ENCODE measurements around the gene FRMD1. TPM values are rescaled to one million over a fixed set of nuclear protein-coding genes. Genes with fewer than 3 reads are reported as not detected.

The FRMD1 gene
- total and polyA plus RNA-seq, 2 donors (not counting 3 experiments of a cell fraction or from before 2014, with no cell fraction given): not detected

GRCh38 chr6:168016721-168017525 is 62.1 kb downstream of the FRMD1 start:
- intact Hi-C loops (cut with micrococcal nuclease) (no loop called here), dilution Hi-C loops (cut with MboI; ENCODE audit: extremely low pct_ligation_motif_present, low sequenced_read_pairs) (no loop called here)
- no peaks in the 10 kb centered on the region for H3K9me1 ChIP-seq (replicated peaks; ENCODE audit: control insufficient read depth, extremely low read depth, insufficient read depth, low read length)
- TF ChIP-seq MAX (IDR thresholded peaks at IDR 0.05; ENCODE audit: insufficient read depth, insufficient read length) (no peak), MYC (IDR thresholded peaks at IDR 0.05; ENCODE audit: low read depth, low read length) (no peak), JUN (IDR thresholded peaks at IDR 0.05; ENCODE audit: borderline replicate concordance, insufficient read depth, insufficient read length, low read depth) (no peak), GATA2 (IDR thresholded peaks at IDR 0.05; ENCODE audit: insufficient read depth, insufficient read length, low read depth, low read length) (no peak), POLR2A (IDR thresholded peaks at IDR 0.05; ENCODE audit: low read depth, low read length) (no peak), FOS (IDR thresholded peaks at IDR 0.05; ENCODE audit: borderline replicate concordance, insufficient read depth, low read length) (no peak), POLR2AphosphoS5 (IDR thresholded peaks at IDR 0.05; ENCODE audit: insufficient read depth, low read depth, low read length) (no peak), CTCF (IDR thresholded peaks at IDR 0.05; ENCODE audit: extremely low read depth in 1 of 2, insufficient read depth in 1 of 2, low read depth in 1 of 2, low read length in 2 of 2) (no peak), EZH2 (IDR thresholded peaks at IDR 0.05; ENCODE audit: borderline replicate concordance, low read depth, low read length, severe bottlenecking) (no peak)
- BruUV-seq (replicated peaks): no TSS peak
- H3K4me3 ChIP-seq (replicated peaks in 1 of 3; ENCODE audit: insufficient read depth in 1 of 3, low read depth in 1 of 3, low read length in 3 of 3): no peak overlapping the region
- no peak overlapping the region for H3K9ac ChIP-seq (replicated peaks; ENCODE audit: extremely low read depth, insufficient read depth, low read length)
- no peak overlapping the region for H3K27ac ChIP-seq (ENCODE audit: insufficient read depth, low read depth, low read length)
- H3K79me2 ChIP-seq (ENCODE audit: control insufficient read depth, insufficient read depth, low read length): no peaks in the 10 kb centered on the region
- peaks cover 0 to 6% of the 10 kb centered on the region in 2 experiments for H3K27me3 ChIP-seq (ENCODE audit: control insufficient read depth in 2 of 2, insufficient read depth in 2 of 2, low read length in 2 of 2)
- CTCF ChIA-PET: no interaction called here
- H2AFZ ChIP-seq (ENCODE audit: low read depth, low read length): no peak overlapping the region
- H4K20me1 ChIP-seq (replicated peaks; ENCODE audit: control insufficient read depth, extremely low read depth, insufficient read depth, low read length): no peaks in the 10 kb centered on the region
- FAIRE-seq: no peak
- H3K36me3 ChIP-seq (ENCODE audit: control insufficient read depth in 2 of 2, extremely low read depth in 1 of 2, insufficient read depth in 2 of 2, low read length in 2 of 2): no peaks in the 10 kb centered on the region
- H3K9me3 ChIP-seq (replicated peaks; ENCODE audit: control insufficient read depth, insufficient read depth, low read length): no peaks in the 10 kb centered on the region
- no peak overlapping the region for H3K4me2 ChIP-seq (ENCODE audit: insufficient read depth, low read length)
- no peak for DNase-seq (ENCODE audit: low read depth, low spot score)
- H3K4me1 ChIP-seq (ENCODE audit: control insufficient read depth, extremely low read depth, insufficient read depth, low read length): no peaks in the 10 kb centered on the region
- POLR2A ChIA-PET: no interaction called here
